ENCODE results near the gene PKP4.

PKP4 gene

DNA sequence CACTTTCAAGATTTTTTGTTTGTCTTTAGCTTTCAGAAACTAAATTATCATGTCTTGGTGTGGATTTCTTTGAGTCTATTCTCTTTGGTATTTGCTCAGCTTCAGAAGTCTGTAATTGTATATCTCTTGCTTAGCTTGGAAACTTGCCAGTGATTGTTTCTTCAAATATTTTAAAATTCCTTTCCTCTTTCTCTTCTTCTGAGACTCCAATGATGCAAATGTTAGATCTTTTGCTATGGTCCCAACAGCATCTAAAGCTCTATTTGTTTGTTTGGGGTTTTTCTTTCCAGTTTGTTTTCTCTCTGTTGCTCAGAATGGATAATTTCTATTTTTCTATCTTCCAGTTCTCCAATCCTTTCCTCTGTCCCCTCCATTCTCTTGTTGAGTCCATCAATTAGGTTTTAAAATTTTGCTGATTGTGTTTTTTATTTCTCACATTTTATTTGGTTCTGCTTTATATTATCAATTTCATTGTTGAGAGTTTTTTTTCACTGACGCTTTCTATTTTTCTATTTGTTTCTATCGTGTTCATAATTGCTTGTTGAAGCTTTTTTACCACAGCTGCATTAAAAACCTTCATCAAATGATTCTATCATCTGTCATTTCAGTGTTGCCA lies 256.9 kb downstream of the PKP4 start:
- no peak for DNase-seq (ENCODE audit: low read depth in 3 of 3, low spot score in 1 of 3)

DNA sequence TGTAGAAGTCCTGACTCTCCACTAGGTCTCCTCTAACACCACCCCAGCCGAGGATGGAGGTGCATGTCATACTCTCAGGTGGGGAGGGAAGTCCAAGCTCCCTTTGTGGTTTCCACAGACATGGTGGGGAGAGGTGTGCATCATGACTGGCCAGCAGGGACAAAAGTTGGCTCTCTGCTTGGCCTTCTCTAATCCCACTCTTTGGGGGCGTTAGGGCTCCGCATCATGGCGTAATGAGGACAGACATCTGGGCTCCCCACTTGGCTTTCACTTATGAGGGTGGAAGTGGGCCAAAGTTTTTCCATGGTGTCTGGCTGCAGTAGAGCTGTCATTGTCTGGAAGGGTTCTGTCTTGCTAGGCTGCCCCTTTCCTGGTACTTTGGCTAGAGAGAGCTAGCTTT lies 257.7 kb downstream of the PKP4 start:
- no peak for DNase-seq (ENCODE audit: low read depth in 3 of 3, low spot score in 1 of 3)

- no peak for DNase-seq (ENCODE audit: low read depth in 3 of 3, low spot score in 1 of 3)
Measured at GRCh38 chr2:158715357-158715756, 258.6 kb downstream of the PKP4 start.

GRCh38 chr2:158716121-158716791 lies 259.5 kb downstream of the PKP4 start:
- no peak for DNase-seq (ENCODE audit: low read depth in 3 of 3, low spot score in 1 of 3)

- DNase-seq (ENCODE audit: low read depth in 3 of 3, low spot score in 1 of 3): no peak
Measured at GRCh38 chr2:158716921-158717320, 260.2 kb downstream of the PKP4 start.

- DNase-seq (ENCODE audit: low read depth in 3 of 3, low spot score in 1 of 3): no peak
Measured at GRCh38 chr2:158717366-158718195, 260.8 kb downstream of the PKP4 start.

- DNase-seq (ENCODE audit: low read depth in 3 of 3, low spot score in 1 of 3): no peak
Measured at GRCh38 chr2:158718196-158718585, 261.4 kb downstream of the PKP4 start.

- DNase-seq (ENCODE audit: low read depth in 3 of 3, low spot score in 1 of 3): no peak
Measured at GRCh38 chr2:158718851-158719250, 262.1 kb downstream of the PKP4 start.

DNA sequence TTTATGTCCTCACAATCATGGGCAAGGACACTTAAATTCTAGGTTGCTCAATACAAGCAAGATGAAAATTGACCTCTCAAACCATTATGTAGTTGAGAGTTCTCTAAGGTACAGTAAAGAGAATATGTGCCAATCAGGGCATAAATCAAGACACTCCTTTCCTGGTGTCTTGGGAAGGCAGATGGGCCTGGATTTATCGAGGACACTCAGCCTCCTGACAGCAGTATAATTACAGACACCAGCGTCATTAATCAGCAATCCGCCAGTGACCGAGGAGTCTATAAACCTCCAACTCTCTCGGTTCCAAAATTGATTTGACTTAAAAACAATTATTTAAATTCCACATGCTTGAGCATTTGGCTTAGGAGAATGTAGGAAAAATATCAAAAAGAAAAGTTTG lies 262.7 kb downstream of the PKP4 start:
- DNase-seq (ENCODE audit: low read depth in 3 of 3, low spot score in 1 of 3): no peak

DNA sequence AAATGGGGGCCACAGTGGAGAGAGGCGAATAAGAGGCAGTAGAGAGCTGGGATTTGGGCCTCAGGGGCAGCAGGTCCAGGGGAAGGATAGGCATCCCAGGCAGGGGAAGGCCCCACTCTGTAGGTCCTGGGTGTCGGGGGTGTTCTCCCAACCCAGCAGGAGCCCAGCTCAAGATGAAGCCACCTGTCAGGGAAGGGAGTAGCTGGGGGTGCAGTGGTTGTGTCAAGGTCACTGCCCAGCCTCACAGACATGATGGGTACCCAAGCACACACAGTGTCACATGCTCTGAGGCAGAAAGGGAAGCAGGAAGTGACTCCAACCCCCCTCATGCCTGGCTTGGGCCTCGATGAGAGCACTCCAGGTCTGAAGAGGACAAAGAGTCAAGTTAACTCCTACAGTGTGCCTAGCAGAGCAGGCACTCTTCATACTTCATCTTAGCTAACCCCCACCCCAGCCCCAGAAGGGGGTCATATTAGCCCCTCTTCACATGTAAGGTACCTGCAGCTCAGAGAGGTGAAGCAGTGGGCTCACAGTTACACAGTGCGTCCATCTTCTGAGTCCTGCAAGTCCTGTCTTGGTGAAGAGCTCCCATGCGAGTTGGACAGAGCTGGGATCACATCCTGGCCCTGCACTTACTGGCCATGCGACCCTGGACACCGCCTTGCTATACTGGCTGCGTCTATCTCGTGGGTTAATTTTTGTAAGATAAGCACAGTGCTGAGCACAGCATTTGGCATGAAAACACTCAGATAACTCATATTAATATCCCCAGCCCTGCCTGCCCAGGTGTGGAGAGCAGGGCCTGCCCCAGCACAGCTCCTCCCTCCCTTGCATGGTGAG lies 265.7 kb downstream of the PKP4 start:
- no peak for DNase-seq (ENCODE audit: low read depth in 3 of 3, low spot score in 1 of 3)

DNA sequence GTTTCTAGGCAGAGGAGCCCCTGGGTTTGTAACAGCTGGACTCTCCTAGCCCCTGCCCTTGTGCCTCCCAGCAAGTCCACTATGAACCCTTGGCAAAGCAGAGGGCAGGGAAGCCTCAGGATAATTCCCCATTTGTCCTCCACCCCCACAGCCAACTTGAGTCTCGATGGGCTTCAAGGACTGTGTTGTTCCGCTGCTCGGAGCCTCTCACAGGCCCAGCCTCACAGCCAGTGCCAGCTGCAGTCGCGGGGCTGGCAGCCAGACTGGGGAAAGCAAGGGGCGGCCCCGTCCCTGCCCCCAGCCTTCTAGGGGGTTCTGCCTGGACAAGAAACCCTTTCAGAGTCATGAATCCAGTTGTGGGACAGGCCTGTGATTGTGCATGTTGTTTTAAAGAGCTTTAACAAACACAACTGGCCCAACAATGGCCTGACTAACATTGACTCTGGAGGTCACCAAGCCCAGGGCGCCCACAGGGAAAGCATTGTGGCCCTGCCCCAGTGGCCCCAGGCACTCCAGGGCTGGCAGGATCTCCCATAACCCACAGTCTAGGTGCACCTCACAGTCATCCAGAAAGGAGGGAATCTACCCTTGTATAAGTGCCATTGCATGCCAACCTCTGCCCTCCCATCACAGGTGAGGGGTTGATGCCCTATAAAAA lies 266.6 kb downstream of the PKP4 start:
- no peak for DNase-seq (ENCODE audit: low read depth in 3 of 3, low spot score in 1 of 3)

GRCh38 chr2:158723921-158724802 lies 267.4 kb downstream of the PKP4 start:
- DNase-seq (ENCODE audit: low read depth in 3 of 3, low spot score in 1 of 3): no peak

- DNase-seq (ENCODE audit: low read depth in 3 of 3, low spot score in 1 of 3): no peak
Measured at GRCh38 chr2:158724803-158725381, 268.1 kb downstream of the PKP4 start.

DNA sequence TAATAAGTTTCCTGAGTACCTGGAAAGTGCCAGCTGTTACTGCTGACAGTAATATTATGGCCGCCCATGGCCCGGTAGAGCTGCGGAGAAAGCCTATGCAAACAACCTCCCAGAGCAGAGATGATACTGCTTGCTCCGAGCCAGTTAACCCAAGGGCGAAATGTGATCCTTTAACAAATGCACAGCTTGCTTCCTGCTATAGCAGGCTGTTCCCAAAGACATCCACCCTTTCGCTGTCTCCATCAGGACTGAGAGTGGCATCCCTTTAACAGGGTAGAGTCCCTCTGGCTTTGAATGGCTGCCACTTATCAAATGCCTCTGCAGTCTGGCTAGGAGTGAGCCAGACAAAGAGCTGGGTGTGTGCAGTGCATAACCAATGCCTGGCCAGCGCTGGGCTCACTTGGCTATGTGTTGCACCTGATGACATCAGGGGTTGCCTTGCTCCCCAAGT lies 268.7 kb downstream of the PKP4 start:
- DNase-seq (ENCODE audit: low read depth in 3 of 3, low spot score in 1 of 3): no peak

GRCh38 chr2:158726911-158727592 lies 270.3 kb downstream of the PKP4 start:
- DNase-seq (ENCODE audit: low read depth in 3 of 3, low spot score in 1 of 3): no peak

DNA sequence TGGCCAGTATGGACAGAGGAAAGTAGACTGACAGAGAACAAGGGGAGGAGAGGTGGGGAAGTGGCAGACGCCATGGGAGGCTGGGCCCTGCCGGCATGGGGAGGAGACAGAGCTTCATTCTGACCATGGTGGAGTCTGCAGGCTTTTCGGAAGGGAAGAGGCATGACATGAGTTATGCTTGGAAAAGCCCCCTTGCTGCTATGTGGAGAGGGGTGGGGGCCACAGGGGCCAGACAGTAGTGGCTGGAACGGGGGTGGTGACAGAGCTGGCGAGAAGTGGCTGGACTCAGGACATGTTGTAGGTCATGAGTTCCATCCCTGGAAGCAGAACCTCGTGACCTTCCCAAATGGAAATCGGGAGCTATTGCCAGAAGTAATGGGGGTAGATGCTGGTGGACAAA lies 271.7 kb downstream of the PKP4 start:
- no peak for DNase-seq (ENCODE audit: low read depth in 3 of 3, low spot score in 1 of 3)

GRCh38 chr2:158729451-158729850 lies 272.7 kb downstream of the PKP4 start:
- no peak for DNase-seq (ENCODE audit: low read depth in 3 of 3, low spot score in 1 of 3)

GRCh38 chr2:158729873-158730620 lies 273.3 kb downstream of the PKP4 start:
- no peak for DNase-seq (ENCODE audit: low read depth in 3 of 3, low spot score in 1 of 3)

All from stimulated activated CD4-positive, alpha-beta T cell treated with anti-CD3 and anti-CD28 coated beads, TNF-alpha, amount 100 ng/mL, for 1 hour (primary cell).